Heart right ventricle (tissue), 16 donors: Measurements from ENCODE around the gene VPS13C. TPM values are rescaled to one million over a fixed set of nuclear protein-coding genes. Genes with fewer than 3 reads are reported as not detected.

Experiments used
- ATAC-seq, 8 donors: fragments of 200-7000 bp; cut with Tn5 transposase; one replicate each; pipeline ENCODE4 v1.9.1; 2020; ENCODE audit warnings: mild to moderate bottlenecking in 8 of 8, moderate library complexity in 8 of 8, moderate number of reproducible peaks in 1 of 8
- DNase-seq, 2 donors: peaks; one replicate each; pipeline ENCODE4 v3.0.0-alpha.2; 2020
- H3K27ac ChIP-seq, 10 donors: fragments of 200-600 bp; sonication (generic) in 2 of 10; one replicate each; pipeline versions ENCODE4 v1.5.0 to v1.8.0; 2020 to 2022; ENCODE audit warnings: mild to moderate bottlenecking in 3 of 10
- H3K27me3 ChIP-seq, 7 donors: fragments of 200-600 bp; one replicate each; pipeline ENCODE4 v1.8.0; 2021 to 2022; ENCODE audit warnings: mild to moderate bottlenecking in 2 of 7
- H3K36me3 ChIP-seq, 9 donors: fragments of 200-600 bp; sonication (generic) in 1 of 9; one replicate each; pipeline versions ENCODE4 v1.5.0 to v1.8.0; 2020 to 2022; ENCODE audit warnings: mild to moderate bottlenecking in 2 of 9
- H3K4me1 ChIP-seq, 9 donors: fragments of 200-600 bp; sonication (generic) in 1 of 9; one replicate each; pipeline versions ENCODE4 v1.5.0 to v1.8.0; 2020 to 2022; ENCODE audit warnings: mild to moderate bottlenecking in 4 of 9
- H3K4me3 ChIP-seq, 10 donors: fragments of 200-600 bp; sonication (generic) in 2 of 10; one replicate each; pipeline versions ENCODE4 v1.5.0 to v1.8.0; 2020 to 2022; ENCODE audit warnings: mild to moderate bottlenecking in 7 of 10, moderate library complexity in 2 of 10
- H3K9me3 ChIP-seq, 11 donors: fragments of 200-600 bp in 10 of 11; sonication (generic) in 2 of 11; one replicate each; pipeline versions ENCODE4 v1.5.0 to v1.8.0; 2013 to 2022; ENCODE audit warnings: mild to moderate bottlenecking in 2 of 11, control low read depth in 1 of 11, moderate library complexity in 1 of 11
- CTCF ChIP-seq, 9 donors: fragments of 200-600 bp; sonication (generic) in 2 of 9; IDR thresholded peaks; one replicate each; pipeline versions ENCODE4 v1.5.0 to v1.8.0; 2021 to 2022; ENCODE audit warnings: antibody characterized with exemption in 9 of 9, mild to moderate bottlenecking in 5 of 9, moderate library complexity in 1 of 9
- WGBS, 2 donors: extraction: QIAGEN DNeasy Blood & Tissue Kit; methylation state at CpG; one replicate each; pipeline ENCODE4 v1.1.7; 2013; ENCODE audit warnings: inconsistent platforms in 1 of 2; 5-methylcytosine and 5-hydroxymethylcytosine counted together
- intact Hi-C, 10 donors: fragments of 100-400 bp; cut with DNase I; formaldehyde crosslinking; loops; one replicate each; pipeline versions ENCODE4 v1.11.1 to v1.14.2; 2022
- polyA plus RNA-seq, 2 donors: library from polyadenylated mRNA; stranded (reverse); fragments of 200-250 nt; gene quantifications; one replicate each; pipeline ENCODE4 v1.2.3, GENCODE V29; 2013
- total RNA-seq, 10 donors: library from RNA; stranded (reverse); fragmentation: NEBNext Ultra II Directional in 3 of 10; extraction: Animal tissue kit (Norgen Biotek cat#: 25700) in 3 of 10; gene quantifications; one replicate each; pipeline versions ENCODE4 v1.2.1 to v1.2.4, GENCODE V29; 2021 to 2023
- donor health status: Arrhythmogenic right ventricular cardiomyopathy.
- donor health status: ischemic (EF 13 %, LVEDD 7.1; RV severe dilation, severe dysfunction).
- donor health status: healthy with polysubstance abuse.
- donor health status: DM: no; HTN: yes; CAD: no.
- donor health status: DM: no; HTN: no; CAD: no.
- donor health status: ischemic (EF 25% LVEDD 6.9; RV normal size, moderate dysfunction).
- donor health status: ischemic (EF 25% LVEDD 5.7; RV mildly dilated, moderate dysfunction).
- donor health status: healthy.
- donor health status: DM: yes; HTN: yes; CAD: no.
- donor health status: Ischemic cardiomyopathy.
- donor health status: ischemic (EF 35%, LVEDD 5.7; RV mildly dilated, moderate dysfunction).
- donor health status: nonischemic (EF 11% LVEDD 7.7; RV severe dilation, severe dysfunction).
- donor health status: DM: yes; HTN: yes; CAD: no.
- donor health status: PGD.
- donor health status: ischemic (EF 29% LVEDD 5.4; RV normal size, mild dysfunction).
- donor health status: nonischemic (EF 23%, LVEDD 6.1; RV moderate dilation, normal function).

The VPS13C gene
- total and polyA plus RNA-seq, 12 donors: 7.3 to 59.0 (median 39.6) TPM

GRCh38 chr15:62087671-62088352 is 27.6 kb upstream of the VPS13C start:
- no peak for TF ChIP-seq CTCF (IDR thresholded peaks at IDR 0.05)
- no peaks in the 10 kb centered on the region for H3K9me3 ChIP-seq
- no peaks in the 10 kb centered on the region for H3K36me3 ChIP-seq
- H3K4me3 ChIP-seq: no peak overlapping the region
- no peaks in the 10 kb centered on the region for H3K27me3 ChIP-seq
- ATAC-seq (peak in 5 of 8 donors; percentile 49 to 79 (median 69)), DNase-seq (peak in 1 of 2 donors; percentile 23)
- 46 to 54% methylated on average over 5 of the region's 5 CpGs for WGBS, 2 donors
- peak overlapping the region in 3 of 10 donors; percentile 0 to 36 (median 25) for H3K27ac ChIP-seq
- H3K4me1 ChIP-seq: peaks cover 0 to 12% (median 5%) of the 10 kb centered on the region in 9 donors
- intact Hi-C loops: no loop called here

GRCh38 chr15:62085740-62086139 is 25.5 kb upstream of the VPS13C start:
- ATAC-seq (peak in 1 of 8 donors; percentile 44), DNase-seq (no peak)
- no peak overlapping the region for H3K4me3 ChIP-seq
- no peaks in the 10 kb centered on the region for H3K36me3 ChIP-seq
- peaks cover 0 to 12% (median 5%) of the 10 kb centered on the region in 9 donors for H3K4me1 ChIP-seq
- H3K27ac ChIP-seq: peak overlapping the region in 1 of 10 donors; percentile 19
- no peaks in the 10 kb centered on the region for H3K27me3 ChIP-seq
- intact Hi-C loops: no loop called here
- H3K9me3 ChIP-seq: no peaks in the 10 kb centered on the region
- no peak for TF ChIP-seq CTCF (IDR thresholded peaks at IDR 0.05)
- WGBS, 2 donors: 56 to 60% methylated on average over 4 of the region's 4 CpGs

GRCh38 chr15:62083194-62084154 is 23.2 kb upstream of the VPS13C start:
- no peak overlapping the region for H3K4me3 ChIP-seq
- H3K36me3 ChIP-seq: no peaks in the 10 kb centered on the region
- intact Hi-C loops: no loop called here
- H3K27me3 ChIP-seq: no peaks in the 10 kb centered on the region
- peak in 1 of 9 donors; percentile 10 for TF ChIP-seq CTCF (IDR thresholded peaks at IDR 0.05)
- DNase-seq: no peak
- peaks cover 0 to 12% (median 5%) of the 10 kb centered on the region in 9 donors for H3K4me1 ChIP-seq
- H3K9me3 ChIP-seq: no peaks in the 10 kb centered on the region
- no peak overlapping the region for H3K27ac ChIP-seq
- 73 to 74% methylated on average over 9 of the region's 9 CpGs for WGBS, 2 donors
- no peak for ATAC-seq

- Histone ChIP-seq H3K4me1 (no peaks in the 10 kb centered on the region), H3K27me3 (peaks cover 0 to 5% (median 0%) of the 10 kb centered on the region in 7 donors), H3K4me3 (no peak overlapping the region), H3K36me3 (no peaks in the 10 kb centered on the region), H3K27ac (no peak overlapping the region), H3K9me3 (no peaks in the 10 kb centered on the region)
- intact Hi-C loops: loop anchor here in 4 of 10 donors (10.0 kb wide), 2 partner anchors 205 to 225 kb away; no protein-coding TSS in a partner anchor
- ATAC-seq (no peak), DNase-seq (no peak)
- no peak for TF ChIP-seq CTCF (IDR thresholded peaks at IDR 0.05)
- 89 to 91% methylated on average over 4 of the region's 4 CpGs for WGBS, 2 donors
Observed at GRCh38 chr15:62079594-62079993, 19.3 kb upstream of the VPS13C start.
